GM23338 (cell line): Measurements from ENCODE around the gene NDUFS6.

Experiments
- EZH2 ChIP-seq: fragments of 200-600 bp; sonication (generic); IDR thresholded peaks from one replicate; pipeline ENCODE4 v1.8.0; 2017; ENCODE audit warnings: antibody characterized with exemption, mild to moderate bottlenecking, low read depth; ENCODE audit not compliant: unreplicated experiment
- EZH2phosphoT487 ChIP-seq: fragments of 200-600 bp; sonication (generic); IDR thresholded peaks from one replicate; pipeline ENCODE4 v1.8.1; 2018; ENCODE audit warnings: antibody characterized with exemption; ENCODE audit not compliant: unreplicated experiment
- TF ChIP-seq, protein P1 (sequence below), 2 experiments: fragments of 200-600 bp in 1 of 2; sonication (generic) in 1 of 2; conservative IDR thresholded peaks; 2 replicates each; pipeline versions ENCODE4 v1.5.1 to v1.6.1; 2016 to 2017; ENCODE audit warnings: antibody characterized with exemption in 2 of 2, low read depth in 2 of 2, mild to moderate bottlenecking in 2 of 2, moderate library complexity in 1 of 2

DNA sequence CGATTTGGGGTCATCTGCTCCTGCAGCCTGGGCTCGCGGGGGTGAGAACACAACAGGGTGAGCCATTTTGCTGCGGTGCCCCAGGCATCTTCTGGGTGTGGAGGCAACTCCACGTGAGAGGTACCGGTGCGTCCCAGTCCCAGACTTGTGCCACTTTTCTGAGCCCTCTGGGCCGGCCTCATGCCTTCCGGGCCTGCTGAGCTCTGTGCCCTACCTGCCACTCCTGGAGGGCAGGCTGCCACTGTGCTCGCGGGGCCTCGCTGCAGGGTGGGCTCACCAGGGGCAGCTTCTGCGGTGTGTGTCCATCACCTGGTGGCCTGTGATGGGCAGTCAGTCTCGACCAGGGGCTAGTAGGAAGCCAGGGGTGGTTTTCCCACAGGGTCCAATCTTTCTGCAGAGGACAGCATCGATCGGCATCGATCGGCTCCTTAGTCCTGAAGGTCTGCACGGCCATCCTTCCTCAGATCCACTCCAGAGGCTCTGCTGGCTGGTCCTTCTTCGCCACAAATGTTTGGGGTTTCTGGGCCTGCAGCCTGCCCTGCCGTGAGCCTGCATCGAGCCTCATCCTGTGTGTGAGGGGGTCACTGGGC is 58.9 kb downstream of the NDUFS6 start:
- TF ChIP-seq, protein P1, sequence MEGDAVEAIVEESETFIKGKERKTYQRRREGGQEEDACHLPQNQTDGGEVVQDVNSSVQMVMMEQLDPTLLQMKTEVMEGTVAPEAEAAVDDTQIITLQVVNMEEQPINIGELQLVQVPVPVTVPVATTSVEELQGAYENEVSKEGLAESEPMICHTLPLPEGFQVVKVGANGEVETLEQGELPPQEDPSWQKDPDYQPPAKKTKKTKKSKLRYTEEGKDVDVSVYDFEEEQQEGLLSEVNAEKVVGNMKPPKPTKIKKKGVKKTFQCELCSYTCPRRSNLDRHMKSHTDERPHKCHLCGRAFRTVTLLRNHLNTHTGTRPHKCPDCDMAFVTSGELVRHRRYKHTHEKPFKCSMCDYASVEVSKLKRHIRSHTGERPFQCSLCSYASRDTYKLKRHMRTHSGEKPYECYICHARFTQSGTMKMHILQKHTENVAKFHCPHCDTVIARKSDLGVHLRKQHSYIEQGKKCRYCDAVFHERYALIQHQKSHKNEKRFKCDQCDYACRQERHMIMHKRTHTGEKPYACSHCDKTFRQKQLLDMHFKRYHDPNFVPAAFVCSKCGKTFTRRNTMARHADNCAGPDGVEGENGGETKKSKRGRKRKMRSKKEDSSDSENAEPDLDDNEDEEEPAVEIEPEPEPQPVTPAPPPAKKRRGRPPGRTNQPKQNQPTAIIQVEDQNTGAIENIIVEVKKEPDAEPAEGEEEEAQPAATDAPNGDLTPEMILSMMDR (conservative IDR thresholded peaks at IDR 0.05; ENCODE audit: low read depth in 2 of 2) = no peak
- no peak for TF ChIP-seq EZH2phosphoT487
- TF ChIP-seq EZH2 = no peak
